ENCODE data around the gene CHST10. TPM values are rescaled to one million over a fixed set of nuclear protein-coding genes. Genes with fewer than 3 reads are reported as not detected.
A peak's percentile ranks its signal among the peaks of the same experiment; 100 is the strongest.
"Not testable (repeated sequence)": the region's sequence is repeated elsewhere in the genome, so short reads cannot be mapped to it uniquely, and the experiment has no call there.

CHST10 gene
- polyA plus RNA-seq, 4 donors = 20.8 to 26.6 (median 22.5) TPM

DNA sequence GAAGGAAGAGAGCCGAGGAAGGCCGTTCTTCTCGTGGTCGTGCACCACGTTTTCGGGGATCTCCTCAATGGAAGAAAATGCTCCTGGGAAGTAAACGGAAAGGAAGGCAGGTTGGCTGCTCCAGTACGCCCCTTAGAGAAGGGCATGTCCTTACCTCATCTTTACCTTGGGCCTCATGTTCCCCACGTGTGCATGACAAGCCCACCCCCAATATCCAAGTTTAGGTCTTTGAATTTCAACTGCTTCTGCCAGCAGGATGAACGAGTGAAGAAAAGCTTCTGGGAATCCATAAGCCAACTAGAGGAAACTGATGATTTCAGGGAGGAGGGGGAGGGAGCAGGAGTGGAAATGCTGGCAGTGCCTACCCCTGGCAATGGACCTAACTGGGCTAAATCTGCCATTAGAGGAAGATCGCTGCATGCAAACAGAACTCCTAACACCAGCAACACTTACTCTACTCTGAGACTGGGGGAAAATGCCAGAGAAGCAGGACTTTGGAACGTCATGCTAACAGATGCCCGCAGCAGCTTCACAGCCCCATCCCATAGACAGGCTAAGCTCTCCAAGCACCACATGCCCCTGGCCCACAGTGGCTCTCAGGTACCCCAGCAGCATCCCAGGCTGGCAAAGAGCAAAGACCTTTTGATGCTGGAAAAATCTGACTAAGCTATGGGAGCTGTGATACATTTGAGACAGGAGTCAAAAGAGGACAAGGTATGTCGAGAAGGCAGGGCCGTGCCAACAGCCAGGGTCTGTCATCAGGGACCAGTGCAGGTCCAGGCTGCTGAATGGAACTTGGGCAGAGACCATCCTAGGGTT lies 21.7 kb downstream of the CHST10 start:
- DNase-seq (ENCODE audit: low read depth in 4 of 4, low spot score in 3 of 4) = no peak

DNA sequence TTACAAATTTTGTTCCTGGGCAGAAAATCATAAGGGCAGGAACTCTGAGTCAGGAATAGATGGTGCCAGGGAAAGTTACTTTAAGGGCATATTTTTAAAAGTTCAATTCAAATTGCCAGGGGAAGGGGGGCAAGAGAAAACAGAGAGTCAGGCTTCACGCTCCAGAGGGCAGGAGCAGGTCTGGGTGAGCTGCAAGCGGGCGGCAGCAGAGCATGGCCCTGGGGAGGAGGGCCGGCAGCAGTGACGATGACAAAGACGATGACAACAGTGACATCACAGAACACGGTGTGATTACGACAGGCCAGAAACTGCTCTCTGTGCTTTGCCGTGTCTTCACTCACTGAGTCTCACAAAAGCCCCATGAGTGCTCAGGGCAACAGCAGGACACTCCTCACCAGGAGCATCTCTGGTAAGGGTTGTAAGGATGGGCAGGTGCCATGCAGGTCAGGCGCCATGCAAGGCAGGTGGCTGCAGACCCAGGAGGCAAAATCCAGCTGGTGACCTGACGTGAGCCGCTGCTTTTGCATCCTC lies 23.3 kb downstream of the CHST10 start:
- DNase-seq (ENCODE audit: low read depth in 4 of 4, low spot score in 3 of 4) = peak in 1 of 4 donors; percentile 29

DNA sequence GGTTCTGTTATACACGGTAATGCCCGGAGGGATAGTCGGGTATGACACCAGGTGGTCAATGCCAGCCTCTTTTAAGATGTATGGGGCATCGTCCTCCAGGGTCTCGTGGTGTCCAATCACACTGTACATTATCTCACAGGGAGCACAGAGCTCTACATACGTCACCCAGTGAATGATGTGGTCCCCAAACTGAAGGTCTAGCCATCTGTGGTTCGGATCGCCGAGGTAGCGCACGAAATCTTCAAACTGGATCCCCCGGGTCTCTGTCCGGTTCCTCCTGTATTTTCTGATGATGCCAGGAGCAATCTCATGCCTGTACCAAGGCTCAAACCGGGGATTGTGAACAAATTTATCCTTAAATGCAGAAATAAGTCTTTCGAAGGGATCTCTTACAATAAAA lies 24.1 kb downstream of the CHST10 start:
- DNase-seq (ENCODE audit: low read depth in 4 of 4, low spot score in 3 of 4) = no peak

DNA sequence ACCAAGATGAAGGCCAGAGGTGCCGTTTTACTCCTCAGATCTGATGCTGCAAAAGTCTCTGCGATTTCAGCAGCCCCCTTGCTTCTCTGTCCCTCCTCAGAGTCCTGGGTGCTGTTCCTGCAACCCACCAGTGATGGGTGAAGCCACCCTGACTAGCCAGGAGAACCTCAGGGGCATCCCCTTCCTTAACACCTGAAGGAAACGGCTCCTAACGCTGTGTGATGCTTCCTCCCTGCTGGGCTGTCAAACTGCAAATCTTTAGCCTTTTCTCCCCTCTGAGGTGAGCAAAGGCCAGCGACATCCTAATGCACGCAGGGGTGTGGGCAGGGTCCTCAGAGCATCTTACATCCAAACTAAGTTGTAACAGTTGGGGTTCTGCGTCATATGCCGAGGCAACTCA lies 24.8 kb downstream of the CHST10 start:
- DNase-seq (ENCODE audit: low read depth in 4 of 4, low spot score in 3 of 4) = no peak

DNA sequence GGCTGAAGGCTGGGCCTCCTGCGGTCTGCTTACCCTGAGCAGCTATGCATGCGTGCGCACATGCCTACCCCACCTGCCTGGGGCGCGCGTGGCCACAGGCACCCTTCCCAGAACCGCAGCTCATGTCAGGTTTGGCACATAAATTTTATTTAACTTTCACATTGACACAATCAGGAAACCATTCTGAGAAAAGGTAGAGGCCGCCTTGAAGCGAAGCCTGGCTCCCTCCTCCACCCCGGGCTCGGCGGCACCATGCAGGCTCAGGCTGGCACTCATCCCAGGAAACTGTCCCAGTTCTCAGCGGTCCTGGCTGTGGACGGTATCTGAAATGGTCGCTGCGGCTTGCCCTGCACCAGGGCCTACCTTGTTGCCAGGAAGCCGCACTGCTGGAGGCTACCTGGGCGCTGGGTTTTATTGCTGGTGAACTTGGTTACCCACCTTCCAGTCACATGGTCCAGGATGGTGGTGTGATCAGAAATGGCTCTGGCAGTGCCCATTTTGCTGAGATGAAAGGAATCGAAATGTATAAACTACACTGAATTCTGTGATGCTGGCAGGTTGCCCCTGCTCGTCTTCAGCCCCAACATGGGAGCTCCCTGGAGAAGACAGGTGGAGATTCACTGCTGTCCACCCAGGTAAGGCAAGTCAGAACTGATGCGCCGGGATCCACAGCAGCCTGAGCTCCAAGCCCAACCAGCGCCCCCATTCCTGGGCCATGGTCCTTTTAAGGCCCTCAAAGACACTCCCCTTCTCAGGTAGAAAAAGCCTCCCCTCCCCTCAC lies 25.5 kb downstream of the CHST10 start:
- DNase-seq (ENCODE audit: low read depth in 4 of 4, low spot score in 3 of 4) = no peak

DNA sequence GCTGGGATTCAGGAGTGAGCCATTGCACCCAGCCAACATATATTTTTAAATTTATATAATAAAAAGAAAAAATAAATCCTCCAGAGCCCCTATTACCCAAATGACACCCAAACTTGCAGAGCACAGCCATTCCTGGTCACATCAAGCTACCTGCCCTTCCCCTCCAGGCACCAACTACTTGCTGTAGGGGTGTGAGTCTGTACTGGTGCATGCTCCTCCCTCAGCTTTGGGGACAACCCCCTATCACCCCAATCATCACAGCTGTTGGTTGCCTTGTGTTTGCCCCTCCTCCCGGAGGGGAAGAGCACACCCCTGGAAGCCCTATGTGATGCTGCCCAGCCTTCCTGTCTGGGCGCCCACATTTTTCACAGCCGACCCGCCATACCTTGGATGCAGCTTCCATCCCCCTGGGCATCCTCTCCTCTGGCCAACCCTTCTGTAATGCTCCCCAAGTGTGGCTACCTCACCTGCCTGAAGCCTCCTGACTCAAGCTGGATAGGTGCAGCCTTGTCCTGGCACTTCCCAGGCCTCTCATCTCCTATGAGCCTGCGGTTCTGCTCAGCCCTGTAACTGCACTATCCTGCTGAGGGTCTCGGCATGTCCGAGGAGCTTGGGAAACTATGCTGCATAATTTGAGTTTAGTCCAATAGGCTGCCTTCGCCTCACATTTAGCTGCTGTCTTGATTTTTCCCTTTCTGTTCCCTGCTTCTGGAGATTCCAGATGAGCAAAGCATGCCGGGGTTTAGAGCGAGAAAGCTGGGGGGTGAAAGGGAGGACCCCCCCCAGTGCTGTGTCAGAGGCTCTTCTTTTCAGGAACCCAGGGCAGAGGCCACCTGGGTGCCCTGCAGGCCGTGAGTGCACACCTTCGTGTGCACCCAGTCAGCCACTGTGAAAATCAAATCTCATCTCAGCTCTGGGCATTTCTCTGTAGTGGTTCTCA lies 27.2 kb downstream of the CHST10 start:
- no peak for DNase-seq (ENCODE audit: low read depth in 4 of 4, low spot score in 3 of 4)

DNA sequence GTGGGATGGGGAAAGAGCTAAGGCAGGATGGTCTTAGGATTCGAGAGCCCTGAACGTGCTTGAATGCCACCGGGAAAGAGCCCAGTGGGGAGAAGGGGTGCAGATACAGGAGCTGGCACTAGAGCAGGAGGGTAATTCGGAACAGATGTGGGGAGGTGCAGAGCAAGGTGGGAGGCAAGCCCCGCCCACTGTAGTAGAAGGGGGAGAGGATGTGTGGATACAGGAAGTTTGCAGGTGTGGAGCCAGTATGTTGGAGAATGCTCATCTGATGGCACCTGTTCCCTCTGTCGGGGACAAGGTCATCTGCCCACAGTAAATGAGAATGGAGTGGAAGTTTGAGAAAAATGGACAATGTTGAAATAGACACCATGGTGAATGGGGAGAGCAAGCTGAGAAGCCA lies 28.8 kb downstream of the CHST10 start:
- DNase-seq (ENCODE audit: low read depth in 4 of 4, low spot score in 3 of 4) = no peak

DNA sequence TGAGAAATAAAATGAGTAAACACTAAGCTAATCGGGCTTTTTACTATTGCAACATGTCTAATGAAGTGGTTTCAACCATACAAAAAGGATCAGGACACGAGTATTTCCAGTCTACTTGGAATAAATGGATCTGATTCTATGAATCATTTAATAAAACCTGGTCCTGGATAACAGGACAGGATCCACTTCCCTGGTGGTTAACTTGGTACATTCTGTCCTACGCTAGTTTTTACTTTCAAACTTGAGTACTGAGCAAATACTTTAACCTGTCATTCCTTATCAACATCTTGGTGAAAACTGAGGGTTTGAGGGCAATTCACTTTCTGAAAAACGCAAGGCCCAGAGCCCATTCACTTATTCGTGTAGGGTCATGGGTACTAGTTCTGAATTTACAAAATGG lies 33.5 kb downstream of the CHST10 start:
- DNase-seq (ENCODE audit: low read depth in 4 of 4, low spot score in 3 of 4) = no peak

DNA sequence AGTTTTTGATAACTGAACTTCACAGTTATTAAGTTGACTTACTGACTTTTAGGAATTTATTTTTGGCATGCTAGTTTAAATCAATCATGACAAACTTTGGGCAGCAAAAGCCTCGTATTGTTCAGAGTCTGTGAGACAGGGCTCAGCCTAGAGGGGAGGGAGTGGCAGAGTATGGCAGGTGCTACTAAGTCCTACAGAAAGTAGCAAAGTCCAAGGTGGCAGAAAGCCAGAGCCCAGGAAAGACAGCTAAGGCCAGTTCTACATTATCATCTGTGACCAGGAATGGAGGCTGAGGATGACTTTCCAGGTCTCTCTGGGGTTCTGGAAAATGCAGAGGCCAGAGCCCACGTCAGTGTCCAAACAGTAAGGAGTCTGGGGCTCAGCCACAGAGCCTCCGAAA lies 34.2 kb downstream of the CHST10 start:
- DNase-seq (ENCODE audit: low read depth in 4 of 4, low spot score in 3 of 4) = no peak

DNA sequence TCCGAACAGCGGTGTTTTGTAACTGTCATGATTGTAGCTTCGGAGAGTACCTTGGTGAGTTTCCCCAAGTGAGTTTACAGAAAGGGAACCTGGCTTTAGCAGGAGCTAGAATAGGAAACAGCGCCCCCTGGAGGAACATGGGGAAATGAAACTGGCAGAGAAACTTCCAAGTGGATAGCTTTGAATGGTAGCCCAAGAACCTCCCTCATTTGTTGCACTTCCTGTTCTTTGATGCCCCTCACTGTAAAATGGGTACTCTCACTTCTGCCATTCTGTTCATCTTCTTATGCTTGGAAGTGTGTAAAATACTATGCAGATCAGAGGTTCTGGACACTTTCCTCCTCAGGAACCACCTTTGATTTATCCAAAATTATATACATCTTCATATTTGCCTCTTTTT lies 36.2 kb downstream of the CHST10 start:
- DNase-seq (ENCODE audit: low read depth in 4 of 4, low spot score in 3 of 4) = peak; percentile 44 to 70 (median 52)

DNA sequence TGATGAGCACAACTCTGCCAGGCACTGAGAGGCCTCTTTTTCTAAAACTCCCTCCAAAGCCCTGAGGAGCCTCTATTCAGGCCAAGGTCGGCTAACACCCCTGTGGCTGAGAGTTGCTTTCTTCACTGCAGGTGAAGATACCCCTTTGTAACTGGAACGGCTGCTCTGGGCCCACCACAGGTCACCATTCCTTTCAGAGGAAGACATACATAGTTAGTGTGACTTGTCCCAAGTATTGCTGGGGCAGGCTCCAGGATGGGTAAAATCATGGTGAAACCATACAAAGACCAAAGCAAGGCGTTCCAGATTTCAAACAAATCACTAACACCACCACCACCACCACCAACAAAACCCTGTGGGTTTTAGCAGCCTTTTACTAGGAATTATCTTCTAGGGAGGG lies 36.8 kb downstream of the CHST10 start:
- DNase-seq (ENCODE audit: low read depth in 4 of 4, low spot score in 3 of 4) = no peak

DNA sequence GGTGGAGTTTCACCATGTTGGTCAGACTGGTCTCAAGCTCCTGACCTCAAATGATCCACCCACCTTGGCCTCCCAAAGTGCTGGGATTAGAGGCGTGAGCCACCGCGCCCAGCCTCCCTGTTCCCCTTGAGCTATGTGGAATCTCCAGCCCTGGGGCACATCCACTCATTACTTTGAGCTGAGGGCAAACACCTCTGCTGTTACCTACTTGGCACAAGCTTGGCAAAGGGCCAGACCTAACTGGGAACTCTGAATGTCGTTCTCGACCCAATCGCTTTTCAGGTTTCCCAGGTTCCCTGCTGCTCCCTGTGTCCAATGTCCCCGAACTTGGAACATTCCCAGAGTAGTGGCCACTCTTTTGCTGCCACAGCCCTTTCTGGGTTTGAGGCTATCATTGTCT lies 40.6 kb downstream of the CHST10 start:
- DNase-seq (ENCODE audit: low read depth in 4 of 4, low spot score in 3 of 4) = no peak

DNA sequence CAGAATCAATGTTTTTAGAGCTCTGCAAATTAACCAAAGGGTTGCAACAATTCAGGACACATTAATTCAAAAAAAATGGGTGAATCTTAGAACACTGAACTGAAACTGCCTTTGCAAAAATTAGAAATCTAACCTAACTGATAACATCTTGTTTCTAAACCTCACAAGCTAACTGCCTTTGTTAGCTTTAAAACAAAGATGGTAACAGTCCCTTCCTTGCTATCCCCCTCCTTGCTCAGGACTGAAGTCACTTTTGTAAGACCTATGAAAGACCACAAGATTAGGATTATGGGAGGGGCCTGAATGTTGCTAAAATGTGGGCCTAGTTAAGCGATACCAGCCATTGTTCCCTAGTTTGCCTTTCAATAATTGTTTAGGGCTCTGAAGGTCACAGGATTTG lies 50.3 kb downstream of the CHST10 start:
- no peak for DNase-seq (ENCODE audit: low read depth in 4 of 4, low spot score in 3 of 4)

DNA sequence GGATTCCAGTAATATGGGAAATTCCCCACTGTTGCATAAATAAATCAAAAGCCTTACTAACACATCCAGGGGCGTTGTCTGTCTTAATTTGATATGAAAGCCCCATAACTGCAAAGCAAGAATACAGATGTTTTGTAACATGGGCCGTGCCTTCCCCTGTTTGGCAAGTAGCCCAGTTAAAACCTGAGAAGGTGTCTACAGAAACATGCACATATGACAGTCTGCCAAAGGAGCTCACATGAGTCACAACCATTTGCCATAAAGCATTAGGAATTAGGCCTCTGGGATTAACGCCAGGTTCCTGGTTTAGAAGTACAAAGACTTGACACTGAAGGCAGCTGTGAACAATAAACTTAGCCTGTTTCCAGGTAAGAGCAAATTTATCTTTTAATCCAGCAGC lies 52.0 kb downstream of the CHST10 start:
- DNase-seq (ENCODE audit: low read depth in 4 of 4, low spot score in 3 of 4) = no peak

DNA sequence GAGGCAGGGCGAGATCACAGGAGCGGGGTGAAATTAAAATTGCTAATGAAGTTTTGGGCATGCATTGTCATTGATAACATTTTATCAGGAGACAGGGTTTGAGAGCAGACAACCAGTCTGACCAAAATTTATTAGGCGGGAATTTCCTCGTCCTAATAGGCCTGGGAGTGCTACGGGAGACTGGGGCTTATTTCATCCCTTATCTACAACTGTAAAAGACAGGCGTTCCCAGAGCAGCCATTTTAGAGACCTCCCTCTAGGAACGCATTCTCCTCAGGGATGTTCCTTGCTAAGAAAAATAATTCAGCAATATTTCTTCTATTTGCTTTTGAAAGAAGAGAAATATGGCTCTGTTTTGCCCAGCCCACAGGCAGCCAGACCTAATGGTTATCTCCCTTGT lies 55.2 kb downstream of the CHST10 start:
- DNase-seq (ENCODE audit: low read depth in 4 of 4, low spot score in 3 of 4) = not testable (repeated sequence)

DNA sequence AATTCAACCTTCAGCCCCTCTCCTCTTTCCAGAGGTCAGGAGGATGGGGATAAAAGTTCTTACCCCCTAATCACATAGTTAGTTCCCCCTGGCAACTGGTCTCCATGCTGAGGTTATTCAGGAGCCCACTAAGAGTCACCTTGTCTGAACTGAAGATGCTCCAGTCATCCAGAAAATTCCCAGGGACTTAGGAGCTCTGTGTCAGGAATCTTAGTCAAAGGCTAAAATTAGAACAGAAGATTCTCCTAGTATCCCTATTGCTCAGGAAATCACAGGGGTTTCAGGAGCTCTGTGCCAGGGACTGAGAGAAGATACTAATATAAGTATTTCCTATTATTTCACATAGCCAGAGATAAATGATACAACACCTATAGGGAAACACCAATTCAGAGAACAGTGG lies 57.9 kb downstream of the CHST10 start:
- DNase-seq (ENCODE audit: low read depth in 4 of 4, low spot score in 3 of 4) = no peak

DNA sequence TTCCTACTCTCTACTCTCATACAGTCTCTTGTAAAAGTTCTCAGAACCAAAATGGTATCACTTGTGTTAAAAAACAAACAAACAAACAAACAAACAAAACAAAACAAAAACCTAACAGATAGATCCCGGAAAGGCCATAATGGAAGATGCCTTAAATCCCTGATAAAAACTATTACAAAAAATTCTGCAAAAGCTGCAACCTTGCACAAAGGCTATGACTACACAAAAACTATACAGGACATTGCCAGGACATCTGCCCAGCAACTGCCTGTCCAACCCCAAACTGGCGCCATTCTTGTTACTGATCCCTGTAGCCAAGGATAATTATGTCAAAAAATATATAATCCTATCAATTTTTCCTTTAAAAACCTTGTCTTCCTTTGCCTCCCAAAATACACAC lies 58.9 kb downstream of the CHST10 start:
- no peak for DNase-seq (ENCODE audit: low read depth in 4 of 4, low spot score in 3 of 4)

DNA sequence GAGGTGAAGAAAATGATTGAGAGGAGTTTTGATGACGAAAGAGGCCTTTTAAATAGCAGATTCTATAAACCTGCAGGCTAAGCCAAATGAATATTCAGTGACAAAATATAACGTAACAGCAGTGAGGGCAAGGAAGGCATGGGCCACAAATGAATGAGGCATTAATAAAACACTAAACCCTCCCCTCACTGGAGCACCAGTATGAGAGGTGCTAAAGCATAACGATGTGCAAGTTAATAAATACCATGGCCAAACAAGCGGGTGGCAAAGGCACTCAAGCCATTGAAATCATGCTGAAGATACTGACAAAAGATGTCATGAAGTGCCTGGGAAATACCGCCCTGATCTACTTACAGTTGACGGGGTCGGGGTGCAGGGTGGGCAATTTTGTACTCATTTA lies 64.9 kb downstream of the CHST10 start:
- no peak for DNase-seq (ENCODE audit: low read depth in 4 of 4, low spot score in 3 of 4)

DNA sequence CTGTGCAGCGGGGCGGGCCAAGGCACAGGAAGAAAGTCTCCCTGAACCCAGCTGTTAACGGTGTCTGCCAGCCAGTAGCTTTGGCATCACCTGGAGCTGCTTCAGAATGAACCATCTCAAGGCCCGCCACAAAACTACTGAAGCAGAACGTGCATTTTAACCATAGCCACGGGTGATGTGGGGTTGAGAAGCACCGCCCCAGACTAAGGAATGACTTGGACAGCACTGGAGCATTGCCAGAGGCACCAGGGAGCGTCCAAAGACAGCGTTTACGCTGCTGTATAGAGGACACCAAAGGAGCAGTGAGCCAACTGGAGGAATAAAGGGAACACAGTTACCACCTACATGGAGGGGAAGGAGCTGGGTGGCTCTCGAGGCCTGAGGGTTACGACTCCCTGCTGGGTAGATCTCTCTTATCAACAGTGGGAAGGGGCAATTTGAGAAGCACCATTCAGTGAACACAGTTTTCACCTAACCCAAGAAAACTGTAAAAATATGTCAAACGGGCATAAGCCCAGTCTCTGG lies 66.7 kb downstream of the CHST10 start:
- DNase-seq (ENCODE audit: low read depth in 4 of 4, low spot score in 3 of 4) = no peak

DNA sequence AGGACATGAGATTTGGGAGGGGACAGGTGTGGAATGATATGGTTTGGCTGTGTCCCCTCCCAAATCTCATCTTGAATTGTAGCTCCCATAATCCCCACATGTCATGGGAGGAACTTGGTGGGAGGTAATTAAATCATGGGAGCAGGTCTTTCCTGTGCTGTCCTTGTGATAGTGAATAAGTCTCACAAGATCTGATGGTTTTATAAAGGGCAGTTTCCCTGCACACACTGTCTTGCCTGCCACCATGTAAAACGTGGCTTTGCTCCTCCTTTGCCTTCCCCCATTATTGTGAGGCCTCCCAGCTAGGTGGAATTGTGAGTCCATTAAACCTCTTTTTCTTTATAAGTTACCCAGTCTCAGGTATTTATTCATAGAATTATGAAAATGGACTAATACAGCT lies 72.3 kb downstream of the CHST10 start:
- not testable (repeated sequence) for DNase-seq (ENCODE audit: low read depth in 4 of 4, low spot score in 3 of 4)

DNA sequence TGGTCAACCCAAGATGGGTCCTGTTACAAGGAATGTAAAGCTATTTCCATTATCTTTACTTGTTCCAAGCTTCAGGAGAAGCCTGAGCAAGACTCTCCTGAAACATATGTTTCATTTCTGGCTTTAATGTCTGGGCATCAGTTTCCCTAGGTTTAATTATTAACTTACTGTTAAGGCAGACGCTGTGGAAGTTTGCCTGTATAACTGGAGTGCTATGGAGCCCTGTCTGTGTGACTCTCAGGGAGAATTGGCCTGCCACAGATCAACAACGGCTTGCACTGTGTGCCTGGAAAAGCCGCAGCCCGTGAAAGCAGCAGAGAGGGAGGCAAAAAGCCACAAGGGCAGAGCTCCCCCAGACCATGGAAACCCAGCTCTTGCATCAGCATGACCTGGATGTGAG lies 73.0 kb downstream of the CHST10 start:
- DNase-seq (ENCODE audit: low read depth in 4 of 4, low spot score in 3 of 4) = no peak

All from left renal pelvis (tissue), 4 donors.